Stimulated activated naive CD8-positive, alpha-beta T cell treated with anti-CD3 and anti-CD28 coated beads, Interleukin-15, amount 100 ng/mL, for 72 hours (primary cell): ENCODE results near the gene RAMAC.
"Not testable (repeated sequence)": the region's sequence is repeated elsewhere in the genome, so short reads cannot be mapped to it uniquely, and the experiment has no call there.

Experiments
- ATAC-seq: fragments of 150-1000 bp; cut with Tn5 transposase; 2 replicates; pipeline ENCODE4 v1.10.0; 2021; ENCODE audit warnings: mild to moderate bottlenecking, moderate library complexity
- DNase-seq, 2 donors: peaks; one replicate each; pipeline ENCODE4 v3.0.0; 2021 to 2022
- H3K27ac Mint-ChIP-seq, 2 donors: one replicate each; pipeline ENCODE4 v1.8.0; 2022; ENCODE audit warnings: mild to moderate bottlenecking in 2 of 2, mixed read lengths in 2 of 2, moderate library complexity in 2 of 2
- H3K27me3 Mint-ChIP-seq: one replicate; pipeline ENCODE4 v1.8.0; 2022; ENCODE audit warnings: mixed read lengths
- H3K4me1 Mint-ChIP-seq: one replicate; pipeline ENCODE4 v1.8.0; 2022; ENCODE audit warnings: mild to moderate bottlenecking, mixed read lengths
- H3K4me3 Mint-ChIP-seq, 2 donors: one replicate each; pipeline ENCODE4 v1.8.0; 2022; ENCODE audit warnings: mild to moderate bottlenecking in 2 of 2, mixed read lengths in 2 of 2, moderate library complexity in 1 of 2
- H3K9me3 Mint-ChIP-seq, 2 donors: one replicate each; pipeline ENCODE4 v1.8.0; 2022; ENCODE audit warnings: mixed read lengths in 2 of 2

Gene RAMAC

GRCh38 chr15:83018436-83018835 lies 32.4 kb downstream of the RAMAC start:
- no peaks in the 10 kb centered on the region for H3K27me3 Mint-ChIP-seq
- no peak overlapping the region for H3K27ac Mint-ChIP-seq
- no peak for ATAC-seq
- peaks cover 13% of the 10 kb centered on the region for H3K4me1 Mint-ChIP-seq
- no peak for DNase-seq
- H3K4me3 Mint-ChIP-seq: no peak overlapping the region
- H3K9me3 Mint-ChIP-seq: no peaks in the 10 kb centered on the region

GRCh38 chr15:83030021-83030420 lies 44.0 kb downstream of the RAMAC start:
- no peak for ATAC-seq

GRCh38 chr15:83031234-83031633 lies 45.2 kb downstream of the RAMAC start:
- not testable (repeated sequence) for H3K27me3 Mint-ChIP-seq, DNase-seq, H3K4me3 Mint-ChIP-seq

More at GRCh38 chr15:83030021-83030420, 44.0 kb downstream of the RAMAC start:
- no peak for DNase-seq
- Mint-ChIP-seq H3K9me3 (no peaks in the 10 kb centered on the region), H3K4me3 (no peak overlapping the region), H3K27ac (peak overlapping the region in 1 of 2 donors; percentile 33), H3K27me3 (no peaks in the 10 kb centered on the region), H3K4me1 (no peaks in the 10 kb centered on the region)

GRCh38 chr15:83036253-83036652 lies 50.2 kb downstream of the RAMAC start:
- Mint-ChIP-seq H3K4me3 (no peak overlapping the region), H3K9me3 (no peaks in the 10 kb centered on the region), H3K4me1 (peaks cover 30% of the 10 kb centered on the region), H3K27ac (no peak overlapping the region), H3K27me3 (no peaks in the 10 kb centered on the region)
- DNase-seq (no peak), ATAC-seq (peak; percentile 66)

More at GRCh38 chr15:83031234-83031633, 45.2 kb downstream of the RAMAC start:
- not testable (repeated sequence) for H3K27ac Mint-ChIP-seq, H3K9me3 Mint-ChIP-seq, H3K4me1 Mint-ChIP-seq, ATAC-seq

- ATAC-seq: no peak
- H3K27ac Mint-ChIP-seq: no peak overlapping the region
- H3K4me3 Mint-ChIP-seq: no peak overlapping the region
- no peaks in the 10 kb centered on the region for H3K9me3 Mint-ChIP-seq
- DNase-seq: no peak
- peaks cover 34% of the 10 kb centered on the region for H3K4me1 Mint-ChIP-seq
- H3K27me3 Mint-ChIP-seq: no peaks in the 10 kb centered on the region
These were observed 53.2 kb downstream of the RAMAC start for GRCh38 chr15:83039206-83039605.
